Inflammatory macrophage treated with lipopolysaccharide for 4 hours (primary cell): ENCODE measurements around the gene SDR39U1.
A peak's percentile ranks its signal among the peaks of the same experiment; 100 is the strongest.

Experiments
- DNase-seq: peaks from one replicate; pipeline ENCODE4 v3.0.0-alpha.2; 2020

Gene SDR39U1

GRCh38 chr14:24428628-24429394 lies 13.8 kb downstream of the SDR39U1 start:
- DNase-seq: no peak

GRCh38 chr14:24427537-24428508 lies 14.8 kb downstream of the SDR39U1 start:
- no peak for DNase-seq

- DNase-seq: no peak
These were observed 15.6 kb downstream of the SDR39U1 start for GRCh38 chr14:24426912-24427536.

- DNase-seq: no peak
These were observed 16.2 kb downstream of the SDR39U1 start for GRCh38 chr14:24426150-24426911.

- DNase-seq: peak; percentile 67
These were observed 16.9 kb downstream of the SDR39U1 start for GRCh38 chr14:24425704-24426103.

GRCh38 chr14:24422694-24423601 lies 19.6 kb downstream of the SDR39U1 start:
- no peak for DNase-seq

- no peak for DNase-seq
These were observed 20.3 kb downstream of the SDR39U1 start for GRCh38 chr14:24422261-24422660.

GRCh38 chr14:24418492-24418873 lies 24.1 kb downstream of the SDR39U1 start:
- no peak for DNase-seq

GRCh38 chr14:24417832-24418491 lies 24.6 kb downstream of the SDR39U1 start:
- DNase-seq: no peak

- no peak for DNase-seq
These were observed 25.5 kb downstream of the SDR39U1 start for GRCh38 chr14:24416932-24417619.

GRCh38 chr14:24416254-24416931 lies 26.2 kb downstream of the SDR39U1 start:
- no peak for DNase-seq

GRCh38 chr14:24415421-24416253 lies 26.9 kb downstream of the SDR39U1 start:
- no peak for DNase-seq

- no peak for DNase-seq
These were observed 27.7 kb downstream of the SDR39U1 start for GRCh38 chr14:24414732-24415420.

- DNase-seq: no peak
These were observed 28.5 kb downstream of the SDR39U1 start for GRCh38 chr14:24414077-24414476.

- DNase-seq: peak; percentile 52
These were observed 30.9 kb downstream of the SDR39U1 start for GRCh38 chr14:24411443-24412389.

- DNase-seq: no peak
These were observed 32.6 kb downstream of the SDR39U1 start for GRCh38 chr14:24409956-24410355.

- DNase-seq: no peak
These were observed 33.4 kb downstream of the SDR39U1 start for GRCh38 chr14:24409192-24409591.
